ENCODE data around the gene TMEM14A. TPM values are rescaled to one million over a fixed set of nuclear protein-coding genes. Genes with fewer than 3 reads are reported as not detected.

The TMEM14A gene
- total RNA-seq, 1 experiment from 2014 or later = 7.3 TPM

DNA sequence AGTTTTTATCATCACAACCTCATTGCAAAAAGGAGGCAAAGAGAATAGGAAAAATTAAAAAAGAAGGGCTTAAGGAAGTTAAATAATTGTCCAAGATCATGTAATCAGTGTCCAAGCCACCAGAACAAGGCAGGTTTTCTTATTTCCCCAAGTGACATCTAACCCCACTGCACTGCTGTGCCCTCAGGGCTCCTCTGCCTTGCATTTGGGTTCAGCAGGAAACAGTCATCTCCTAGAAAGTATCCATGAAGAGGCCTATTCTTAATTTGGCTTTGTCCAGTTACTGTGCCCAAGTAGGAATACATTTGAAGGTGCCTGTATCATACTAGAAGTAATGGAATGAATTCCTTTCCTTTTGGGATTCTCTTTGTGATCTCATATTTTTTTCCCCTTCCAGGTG lies 10.5 kb downstream of the TMEM14A start:
- no peak overlapping the region for H3K27ac ChIP-seq (ENCODE audit: insufficient read length, low read depth, low read length)
- H3K27ac Mint-ChIP-seq = no peak overlapping the region
- H4K8ac ChIP-seq (replicated peaks; ENCODE audit: insufficient read length, low read depth, low read length) = no peak overlapping the region
- H3K9ac ChIP-seq (ENCODE audit: extremely low read depth, insufficient read length, low read length) = no peak overlapping the region
- no peaks in the 10 kb centered on the region for H3K79me2 ChIP-seq (ENCODE audit: insufficient read depth, low read length)
- DNase-seq = no peak
- no peak overlapping the region for H4K91ac ChIP-seq (ENCODE audit: insufficient read length, low read depth, low read length)
- H3K18ac ChIP-seq (ENCODE audit: insufficient read length, low read depth, low read length) = no peak overlapping the region
- no peaks in the 10 kb centered on the region for H3K23me2 ChIP-seq (ENCODE audit: insufficient read length, low read depth, low read length, poor library complexity, severe bottlenecking)
- no peak overlapping the region for H2AK5ac ChIP-seq (ENCODE audit: insufficient read length, low read length)
- H3K9me3 Mint-ChIP-seq = no peaks in the 10 kb centered on the region
- no peak overlapping the region for H2BK5ac ChIP-seq (ENCODE audit: insufficient read length, low read length)
- H2BK120ac ChIP-seq (ENCODE audit: low read depth, low read length, poor library complexity, severe bottlenecking) = no peak overlapping the region
- no peaks in the 10 kb centered on the region for H3K27me3 Mint-ChIP-seq (ENCODE audit: low read depth)
- H4K20me1 ChIP-seq (ENCODE audit: control insufficient read depth, insufficient read depth, insufficient read length) = no peaks in the 10 kb centered on the region
- H3K36me3 Mint-ChIP-seq (ENCODE audit: insufficient read depth in 1 of 3, low read depth in 3 of 3) = peaks cover 0 to 18% (median 15%) of the 10 kb centered on the region in 3 experiments; a peak in 5 of 7 replicates
- H3K9me3 ChIP-seq (ENCODE audit: control insufficient read depth, low read depth, low read length) = no peaks in the 10 kb centered on the region
- TF ChIP-seq, protein P1, sequence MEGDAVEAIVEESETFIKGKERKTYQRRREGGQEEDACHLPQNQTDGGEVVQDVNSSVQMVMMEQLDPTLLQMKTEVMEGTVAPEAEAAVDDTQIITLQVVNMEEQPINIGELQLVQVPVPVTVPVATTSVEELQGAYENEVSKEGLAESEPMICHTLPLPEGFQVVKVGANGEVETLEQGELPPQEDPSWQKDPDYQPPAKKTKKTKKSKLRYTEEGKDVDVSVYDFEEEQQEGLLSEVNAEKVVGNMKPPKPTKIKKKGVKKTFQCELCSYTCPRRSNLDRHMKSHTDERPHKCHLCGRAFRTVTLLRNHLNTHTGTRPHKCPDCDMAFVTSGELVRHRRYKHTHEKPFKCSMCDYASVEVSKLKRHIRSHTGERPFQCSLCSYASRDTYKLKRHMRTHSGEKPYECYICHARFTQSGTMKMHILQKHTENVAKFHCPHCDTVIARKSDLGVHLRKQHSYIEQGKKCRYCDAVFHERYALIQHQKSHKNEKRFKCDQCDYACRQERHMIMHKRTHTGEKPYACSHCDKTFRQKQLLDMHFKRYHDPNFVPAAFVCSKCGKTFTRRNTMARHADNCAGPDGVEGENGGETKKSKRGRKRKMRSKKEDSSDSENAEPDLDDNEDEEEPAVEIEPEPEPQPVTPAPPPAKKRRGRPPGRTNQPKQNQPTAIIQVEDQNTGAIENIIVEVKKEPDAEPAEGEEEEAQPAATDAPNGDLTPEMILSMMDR (conservative IDR thresholded peaks at IDR 0.05) = no peak
- H3K14ac ChIP-seq (ENCODE audit: insufficient read depth, low read length) = no peak overlapping the region
- H2BK20ac ChIP-seq (ENCODE audit: low read depth, low read length, poor library complexity, severe bottlenecking) = no peak overlapping the region
- no peak overlapping the region for H3T11ph ChIP-seq (ENCODE audit: low read length)
- H2BK15ac ChIP-seq (ENCODE audit: low read depth, low read length) = no peak overlapping the region
- H3K4me2 ChIP-seq (ENCODE audit: insufficient read depth, insufficient read length, low read length) = no peak overlapping the region
- H3K79me1 ChIP-seq (ENCODE audit: insufficient read depth, low read depth, low read length, poor library complexity, severe bottlenecking) = no peaks in the 10 kb centered on the region
- H3K27me3 ChIP-seq (ENCODE audit: insufficient read depth, low read length) = no peaks in the 10 kb centered on the region
- no peak overlapping the region for H3K4me3 Mint-ChIP-seq
- no peak overlapping the region for H3K56ac ChIP-seq (ENCODE audit: insufficient read length, low read depth, low read length)
- H3K23ac ChIP-seq (ENCODE audit: insufficient read length, low read depth, low read length) = no peak overlapping the region
- no peak overlapping the region for H3K4ac ChIP-seq (ENCODE audit: low read depth, low read length)
- no peak overlapping the region for H2AFZ ChIP-seq (ENCODE audit: low read length)
- H3K4me1 Mint-ChIP-seq = no peaks in the 10 kb centered on the region
- H4K5ac ChIP-seq (ENCODE audit: insufficient read length, low read depth, low read length) = no peak overlapping the region
- no peak overlapping the region for H2BK12ac ChIP-seq (ENCODE audit: insufficient read length, low read depth, low read length)
- H3K4me1 ChIP-seq (ENCODE audit: insufficient read depth, low read length) = no peaks in the 10 kb centered on the region
